Activated T-helper 1 cell treated with Interleukin-2 at 50 U/mL for 16 hours (primary cell): ENCODE data around the gene KMT2D.

Experiments used
- DNase-seq: peaks from one replicate; pipeline ENCODE4 v3.0.0-alpha.2; 2020; ENCODE audit warnings: low read depth

Gene KMT2D

GRCh38 chr12:49051777-49052438, 8.7 kb downstream of the KMT2D start:
- no peak for DNase-seq

GRCh38 chr12:49051373-49051764, 9.2 kb downstream of the KMT2D start:
- DNase-seq, result no peak

GRCh38 chr12:49050507-49051372, 9.9 kb downstream of the KMT2D start:
- no peak for DNase-seq

GRCh38 chr12:49049566-49050224, 10.9 kb downstream of the KMT2D start:
- DNase-seq, result no peak

DNA sequence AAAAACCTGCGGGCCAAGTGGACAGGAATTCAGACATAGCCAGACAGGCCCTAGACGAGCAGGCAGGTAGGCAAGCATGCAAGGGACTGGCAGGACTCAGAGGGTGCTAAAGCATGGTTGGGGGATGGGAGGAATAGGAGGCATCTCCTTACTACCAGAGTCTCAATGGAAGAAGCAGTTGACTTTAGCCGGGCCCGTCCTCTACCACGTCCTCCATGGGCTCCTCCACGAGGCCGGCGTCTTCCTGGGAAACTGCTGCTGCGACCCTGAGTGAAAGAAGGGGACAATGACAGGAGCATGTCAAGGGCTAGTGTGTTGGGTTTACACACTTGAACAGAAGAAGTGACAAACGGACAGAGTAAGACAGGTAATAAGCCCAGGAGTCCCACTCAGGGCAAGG, 11.6 kb downstream of the KMT2D start:
- no peak for DNase-seq

DNA sequence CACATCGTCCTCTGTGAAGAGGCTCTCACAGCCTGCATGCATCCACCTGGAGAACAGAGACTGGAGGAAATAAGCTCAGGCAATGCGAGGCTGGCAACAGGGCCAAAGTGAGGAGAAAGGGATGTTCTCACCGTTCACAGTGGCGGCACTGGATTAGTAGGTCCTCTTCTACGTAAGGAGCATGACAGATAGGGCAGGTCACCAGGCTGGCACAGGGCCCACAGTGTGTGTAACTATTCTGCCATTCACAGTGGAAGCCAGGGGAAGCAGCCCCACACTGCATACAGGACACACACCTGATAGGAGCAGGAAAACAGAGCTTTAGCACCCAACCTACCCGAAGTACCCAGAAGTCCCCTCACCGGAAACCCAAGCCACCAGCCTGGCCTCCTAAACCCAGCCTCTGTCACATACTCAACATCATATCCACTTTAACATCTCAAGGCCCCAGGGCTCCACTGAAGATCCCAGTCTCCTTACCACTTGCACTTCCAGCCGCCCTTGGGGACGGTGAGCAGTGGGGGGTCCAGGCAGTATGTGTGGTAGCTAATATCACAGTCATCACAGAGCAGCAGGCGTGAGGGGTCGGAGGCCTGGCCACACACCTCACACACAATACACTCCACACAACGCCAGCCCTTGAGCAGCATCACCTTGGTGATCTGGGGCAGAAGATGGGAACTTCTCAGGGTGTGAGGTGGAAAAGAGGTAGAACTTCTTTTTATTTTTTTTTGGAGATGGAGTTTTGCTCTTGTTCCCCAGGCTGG, 14.3 kb downstream of the KMT2D start:
- DNase-seq, result no peak

DNA sequence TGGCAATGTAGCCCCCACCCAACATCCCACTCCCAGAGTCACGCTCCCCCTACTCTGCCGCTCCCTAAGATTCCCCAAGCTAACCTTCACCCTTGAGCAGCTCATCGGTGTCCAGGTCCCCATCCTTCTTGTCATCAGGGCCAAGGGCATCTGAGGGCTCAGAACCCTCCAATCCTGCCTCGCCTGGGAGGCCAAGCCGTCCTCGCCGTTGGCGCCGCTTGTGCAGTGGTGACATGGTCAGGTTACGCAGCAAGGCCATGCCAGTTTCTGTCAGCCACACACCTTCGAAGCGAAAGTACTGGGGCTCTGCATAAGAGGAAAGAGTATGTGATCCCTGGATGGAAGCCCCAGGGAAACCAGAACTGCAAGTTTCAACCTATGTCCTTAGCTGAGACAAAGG, 15.9 kb downstream of the KMT2D start:
- no peak for DNase-seq

DNA sequence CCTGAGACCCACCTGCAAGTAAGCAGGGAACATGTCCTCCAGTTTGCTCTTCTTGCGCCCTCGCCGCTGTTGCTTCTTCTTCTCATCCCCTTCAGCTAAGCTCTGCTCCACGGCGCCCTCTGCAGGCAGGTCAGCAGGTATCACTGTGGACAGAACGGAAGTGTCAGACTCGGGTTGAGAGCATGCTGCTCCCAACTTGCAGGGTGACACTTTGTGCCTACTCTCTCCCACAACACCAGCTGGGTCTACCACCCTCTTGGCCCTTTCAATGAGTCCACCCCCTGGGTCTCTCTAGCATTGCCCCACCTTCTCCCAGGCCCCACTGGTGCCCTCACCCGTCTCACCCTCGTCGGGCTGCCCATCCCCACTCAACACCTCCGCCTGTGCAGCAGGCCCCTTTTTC, 16.7 kb downstream of the KMT2D start:
- peak; percentile 56 for DNase-seq

DNA sequence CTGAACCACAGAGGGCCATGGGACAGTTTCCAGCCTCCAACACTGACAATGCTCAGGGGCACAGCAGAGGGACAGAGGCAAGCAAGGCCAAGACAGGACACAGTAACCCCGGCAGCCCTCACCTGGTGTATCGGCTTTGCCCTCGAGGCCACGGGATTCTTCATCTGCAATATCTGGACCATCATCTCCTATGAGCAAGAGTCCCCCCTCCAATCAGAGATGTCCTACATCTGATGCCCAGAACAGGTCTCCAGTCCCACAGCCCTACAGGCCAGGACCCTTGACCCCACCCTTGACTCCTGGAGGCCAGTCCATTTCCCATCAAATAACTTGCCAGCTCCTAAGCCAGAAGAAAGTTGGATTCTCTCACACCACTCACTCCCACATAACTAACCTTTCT, 17.4 kb downstream of the KMT2D start:
- no peak for DNase-seq

- DNase-seq, result no peak
Measured at GRCh38 chr12:49041881-49042484, 18.6 kb downstream of the KMT2D start.

DNA sequence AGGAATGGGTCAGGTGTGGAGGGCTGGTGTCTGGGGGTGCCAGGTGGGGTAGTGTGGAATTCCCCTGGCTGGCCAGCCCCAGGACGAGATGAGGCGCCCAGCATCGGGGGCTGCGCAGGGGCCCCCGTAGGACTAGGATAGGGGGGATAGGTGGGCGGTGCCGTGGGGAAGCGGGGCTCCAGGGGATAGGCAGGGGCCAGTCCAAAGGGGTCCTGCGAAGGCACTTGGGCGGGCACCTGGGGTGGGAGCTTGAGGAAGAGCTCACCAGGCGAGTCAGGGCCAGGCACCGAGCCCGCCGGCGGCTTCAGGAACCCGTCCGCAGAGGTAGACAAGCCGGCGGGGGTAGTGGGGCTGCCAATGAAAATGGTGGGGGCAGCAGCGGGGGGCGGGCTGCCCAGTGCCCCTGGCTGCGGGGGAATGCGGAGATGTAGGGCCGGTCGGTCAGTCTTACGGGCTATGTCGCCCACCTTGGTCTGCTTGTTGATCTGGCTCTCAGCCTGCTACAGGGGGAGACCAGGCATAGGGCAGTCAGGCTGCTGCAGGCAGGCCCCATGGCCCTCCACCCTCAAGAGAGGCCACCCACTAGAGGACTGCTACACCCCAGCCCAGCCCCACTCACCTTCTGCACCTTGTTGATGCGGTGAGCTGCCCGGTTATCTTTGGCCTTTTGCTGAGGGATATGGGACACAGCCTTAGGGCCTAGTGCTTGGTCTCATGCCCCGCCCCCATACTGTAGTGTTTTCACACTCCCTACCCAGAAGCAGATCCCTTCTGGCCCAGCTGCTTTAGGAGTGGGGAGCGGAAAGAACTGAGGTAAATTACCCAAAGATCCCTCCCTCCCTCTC, 19.3 kb downstream of the KMT2D start:
- no peak for DNase-seq

GRCh38 chr12:49040364-49040855, 20.2 kb downstream of the KMT2D start:
- DNase-seq, result no peak

DNA sequence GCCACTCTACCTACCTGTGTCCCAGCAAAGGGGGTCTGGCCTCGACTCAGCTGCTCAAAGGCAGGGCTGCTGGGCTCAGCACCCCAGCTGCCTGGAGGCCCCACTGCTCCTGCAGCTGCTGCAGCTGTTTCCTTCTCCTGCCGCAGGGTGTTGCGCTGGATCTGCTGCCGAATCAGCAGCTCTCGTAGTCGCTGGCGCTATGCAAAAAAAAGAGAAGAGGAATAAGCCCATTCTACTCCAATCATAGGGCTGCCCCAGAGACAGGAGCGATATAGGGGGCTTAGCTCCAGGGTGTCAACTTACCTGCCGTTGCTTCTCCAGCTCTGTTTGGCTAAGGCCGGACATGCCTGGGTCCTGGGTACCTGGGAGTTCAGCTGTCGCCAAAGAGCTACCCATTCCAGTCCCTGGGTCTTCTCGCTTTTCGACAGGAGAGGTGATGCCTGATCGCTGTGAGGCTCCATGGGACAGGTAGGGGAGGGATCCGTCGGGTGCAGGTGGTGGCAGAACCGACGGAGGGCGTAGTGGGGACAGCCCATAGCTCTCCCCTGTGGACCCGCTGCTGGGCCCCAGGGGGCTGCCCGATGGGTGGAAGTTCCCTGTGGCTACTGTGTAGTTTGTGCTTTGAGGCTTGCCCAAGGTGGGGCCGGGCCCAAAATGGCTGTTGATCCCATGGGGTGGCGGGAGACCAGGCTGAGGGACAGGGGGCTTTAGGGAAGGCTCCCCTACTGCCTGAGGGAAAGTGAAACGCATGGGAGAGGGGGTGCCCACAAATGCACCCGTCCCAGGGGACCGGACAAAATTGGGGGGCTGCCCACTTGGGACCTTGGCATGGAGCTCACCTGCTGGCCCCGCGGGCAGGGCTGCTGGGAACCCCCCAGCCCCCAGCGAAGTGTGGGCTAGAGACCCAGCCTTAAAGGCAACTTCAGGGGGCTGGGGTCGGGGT, 20.9 kb downstream of the KMT2D start:
- no peak for DNase-seq

DNA sequence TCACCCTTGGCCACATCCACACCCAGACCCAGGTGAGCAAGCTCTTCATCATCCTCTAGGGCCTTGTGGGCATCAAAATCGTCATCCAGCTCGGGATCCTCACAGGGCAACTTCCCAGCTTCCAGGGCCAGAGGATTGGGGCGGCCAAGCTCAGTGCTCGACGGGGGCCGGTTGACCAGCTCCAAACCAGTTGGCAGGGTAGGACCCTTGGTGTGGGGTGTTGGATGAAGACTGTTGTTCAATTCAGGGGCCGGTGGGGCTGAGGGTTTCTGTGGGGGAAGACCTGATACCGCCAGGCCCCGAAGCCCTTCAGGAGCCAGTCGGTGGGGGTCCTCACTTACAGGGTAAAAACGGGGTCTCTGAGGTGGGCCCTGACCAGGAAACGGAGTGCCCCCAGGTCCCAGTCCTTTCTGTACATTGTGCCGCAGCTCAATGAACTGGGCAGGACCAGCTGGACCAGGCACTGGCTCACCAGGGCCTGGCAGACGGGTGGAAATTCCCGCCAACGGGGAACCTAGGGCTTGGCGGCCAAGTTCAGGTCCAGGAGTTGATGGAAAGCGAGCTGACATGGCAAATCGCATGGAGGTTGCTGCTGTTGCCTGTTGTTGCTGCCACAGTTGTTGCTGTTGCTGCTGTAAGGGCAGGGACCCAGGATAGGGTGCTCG, 22.2 kb downstream of the KMT2D start:
- DNase-seq, result no peak

DNA sequence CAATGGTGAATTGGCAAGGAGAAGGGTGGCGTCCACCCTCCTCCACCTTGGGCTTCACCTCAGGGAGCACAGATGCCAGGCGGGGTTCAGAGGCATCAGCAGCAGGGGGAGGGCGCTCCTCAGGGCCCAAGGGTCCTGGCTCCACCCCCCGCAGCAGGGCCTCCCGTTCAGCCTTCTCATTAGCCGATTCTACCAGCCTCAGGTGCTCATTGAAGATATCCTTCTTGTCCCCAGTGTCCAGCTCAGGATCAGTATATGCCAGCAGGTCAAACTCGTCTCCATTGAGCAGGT, 22.7 kb downstream of the KMT2D start:
- no peak for DNase-seq

GRCh38 chr12:49037111-49037946, 23.3 kb downstream of the KMT2D start:
- no peak for DNase-seq

- DNase-seq, result no peak
Measured at GRCh38 chr12:49036029-49036428, 24.6 kb downstream of the KMT2D start.

DNA sequence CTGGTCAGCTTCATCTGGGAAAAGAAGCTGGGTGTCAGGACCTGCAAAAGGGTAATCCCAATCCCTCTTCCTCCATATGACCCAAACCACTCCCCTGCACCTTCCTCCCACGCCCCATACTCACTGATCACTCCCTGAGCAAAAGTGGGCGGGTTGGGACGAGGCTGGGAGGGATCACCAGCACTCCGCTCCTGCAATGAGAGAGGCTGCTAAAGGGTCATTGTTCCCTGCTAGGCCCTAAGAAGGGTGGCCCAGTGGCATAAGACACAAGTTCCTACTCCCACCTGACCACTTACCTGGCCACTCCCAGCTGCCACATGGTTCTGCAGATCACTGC, 26.3 kb downstream of the KMT2D start:
- DNase-seq, result no peak
